H1 (cell line): Measurements from ENCODE around the gene ASB1. TPM values are rescaled to one million over a fixed set of nuclear protein-coding genes. Genes with fewer than 3 reads are reported as not detected.

Experiments
- ASH2L ChIP-seq: fragments of 200-600, 300-600 bp; sonication (generic); IDR thresholded peaks from one replicate; pipeline ENCODE4 v1.7.1; 2017; ENCODE audit warnings: low read length
- BRCA1 ChIP-seq: IDR thresholded peaks from 2 replicates; pipeline ENCODE4 v1.6.1; 2012; ENCODE audit warnings: low read depth, low read length, improper control_type of control experiment
- CBX8 ChIP-seq: fragments of 300-800, 300-1000 bp; sonication (generic); IDR thresholded peaks from 2 replicates; pipeline ENCODE4 v1.7.1; 2016; ENCODE audit warnings: low read depth, low read length, borderline replicate concordance
- CHD1 ChIP-seq: IDR thresholded peaks from 2 replicates; pipeline ENCODE4 v1.6.1; 2012; ENCODE audit warnings: low read depth, low read length, improper control_type of control experiment
- CHD2 ChIP-seq: IDR thresholded peaks from 2 replicates; pipeline ENCODE4 v1.6.1; 2012; ENCODE audit warnings: low read length, improper control_type of control experiment
- EGR1 ChIP-seq: IDR thresholded peaks from 2 replicates; pipeline ENCODE4 v1.6.1; 2011; ENCODE audit warnings: low read depth, low read length, borderline replicate concordance
- FOSL1 ChIP-seq: IDR thresholded peaks from 2 replicates; pipeline ENCODE4 v1.6.1; 2011; ENCODE audit warnings: mild to moderate bottlenecking, low read depth, low read length, moderate library complexity; ENCODE audit not compliant: insufficient read depth
- NRF1 ChIP-seq: IDR thresholded peaks from 2 replicates; pipeline ENCODE4 v1.6.1; 2011; ENCODE audit warnings: mild to moderate bottlenecking, low read depth, low read length, improper control_type of control experiment
- POLR2A ChIP-seq, 2 experiments: IDR thresholded peaks; 1 replicate in 1 of 2; 2 replicates in 1 of 2; pipeline ENCODE4 v1.6.1; 2011; ENCODE audit warnings: low read depth in 2 of 2, low read length in 2 of 2, mild to moderate bottlenecking in 2 of 2; ENCODE audit errors: control extremely low read depth in 1 of 2
- SP2 ChIP-seq: IDR thresholded peaks from 2 replicates; pipeline ENCODE4 v1.6.1; 2012; ENCODE audit warnings: mild to moderate bottlenecking, low read length, inconsistent platforms
- SRF ChIP-seq: IDR thresholded peaks from 2 replicates; pipeline ENCODE4 v1.6.1; 2011; ENCODE audit warnings: mild to moderate bottlenecking, low read depth, low read length, moderate library complexity
- TCF12 ChIP-seq: IDR thresholded peaks from 2 replicates; pipeline ENCODE4 v1.6.1; 2011; ENCODE audit warnings: low read depth, mild to moderate bottlenecking, low read length
- polyA plus RNA-seq, 7 experiments: library from polyadenylated mRNA; depleted of rRNA in 3 of 7; stranded (reverse) in 5 of 7; unstranded in 2 of 7; fragments of >200 nt in 5 of 7; fragments of 200-250 nt in 2 of 7; gene quantifications; 1 replicate in 5 of 7; 2 replicates in 1 of 7; 4 replicates in 1 of 7; pipeline versions ENCODE4 v1.2.1 to v1.2.3, GENCODE V29; 2011 to 2013; ENCODE audit warnings: missing spikeins in 2 of 7, mixed read lengths in 2 of 7
- total RNA-seq: library from RNA; stranded (reverse); fragmentation: NEBNext Ultra II Directional; extraction: Animal tissue kit (Norgen Biotek cat#: 25700); gene quantifications from 2 replicates; pipeline ENCODE4 v1.2.1, GENCODE V29; 2021
- TF ChIP-seq, protein P1 (sequence below): fragments of 300-600 bp; sonication (generic); IDR thresholded peaks from 2 replicates; pipeline ENCODE4 v1.7.1; 2012; ENCODE audit warnings: low read length, moderate library complexity, mild to moderate bottlenecking, inconsistent platforms; ENCODE audit not compliant: insufficient replicate concordance
- TF ChIP-seq, protein P2 (sequence below): IDR thresholded peaks from 2 replicates; pipeline ENCODE4 v1.6.1; 2012; ENCODE audit warnings: inconsistent platforms

ASB1 gene
- total and polyA plus RNA-seq, 2 of the 8 experiments (the other 6 are each of a cell fraction or from before 2014, with no cell fraction given) = 24.1 to 36.0 TPM

DNA sequence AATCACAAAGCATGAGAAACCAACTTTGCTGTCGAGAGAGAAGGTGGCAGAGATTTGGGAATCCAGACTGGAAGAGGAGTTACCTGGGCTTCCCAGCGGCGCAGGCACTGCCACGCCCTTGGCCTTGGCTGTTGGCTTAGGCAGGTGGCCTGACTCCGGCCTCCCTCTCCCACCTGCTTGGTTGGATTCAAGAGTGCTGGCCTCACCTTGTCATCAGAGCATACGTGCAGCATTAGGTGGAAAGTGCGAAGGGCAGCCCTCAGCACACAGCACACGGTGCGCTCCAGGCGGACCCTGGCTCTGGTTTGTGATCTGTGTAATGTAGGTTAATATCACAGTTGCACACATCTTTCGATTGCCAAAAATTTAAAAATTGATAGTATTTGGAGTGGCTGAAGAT, 19.2 kb upstream of the ASB1 start (continued):
- TF ChIP-seq, protein P1, sequence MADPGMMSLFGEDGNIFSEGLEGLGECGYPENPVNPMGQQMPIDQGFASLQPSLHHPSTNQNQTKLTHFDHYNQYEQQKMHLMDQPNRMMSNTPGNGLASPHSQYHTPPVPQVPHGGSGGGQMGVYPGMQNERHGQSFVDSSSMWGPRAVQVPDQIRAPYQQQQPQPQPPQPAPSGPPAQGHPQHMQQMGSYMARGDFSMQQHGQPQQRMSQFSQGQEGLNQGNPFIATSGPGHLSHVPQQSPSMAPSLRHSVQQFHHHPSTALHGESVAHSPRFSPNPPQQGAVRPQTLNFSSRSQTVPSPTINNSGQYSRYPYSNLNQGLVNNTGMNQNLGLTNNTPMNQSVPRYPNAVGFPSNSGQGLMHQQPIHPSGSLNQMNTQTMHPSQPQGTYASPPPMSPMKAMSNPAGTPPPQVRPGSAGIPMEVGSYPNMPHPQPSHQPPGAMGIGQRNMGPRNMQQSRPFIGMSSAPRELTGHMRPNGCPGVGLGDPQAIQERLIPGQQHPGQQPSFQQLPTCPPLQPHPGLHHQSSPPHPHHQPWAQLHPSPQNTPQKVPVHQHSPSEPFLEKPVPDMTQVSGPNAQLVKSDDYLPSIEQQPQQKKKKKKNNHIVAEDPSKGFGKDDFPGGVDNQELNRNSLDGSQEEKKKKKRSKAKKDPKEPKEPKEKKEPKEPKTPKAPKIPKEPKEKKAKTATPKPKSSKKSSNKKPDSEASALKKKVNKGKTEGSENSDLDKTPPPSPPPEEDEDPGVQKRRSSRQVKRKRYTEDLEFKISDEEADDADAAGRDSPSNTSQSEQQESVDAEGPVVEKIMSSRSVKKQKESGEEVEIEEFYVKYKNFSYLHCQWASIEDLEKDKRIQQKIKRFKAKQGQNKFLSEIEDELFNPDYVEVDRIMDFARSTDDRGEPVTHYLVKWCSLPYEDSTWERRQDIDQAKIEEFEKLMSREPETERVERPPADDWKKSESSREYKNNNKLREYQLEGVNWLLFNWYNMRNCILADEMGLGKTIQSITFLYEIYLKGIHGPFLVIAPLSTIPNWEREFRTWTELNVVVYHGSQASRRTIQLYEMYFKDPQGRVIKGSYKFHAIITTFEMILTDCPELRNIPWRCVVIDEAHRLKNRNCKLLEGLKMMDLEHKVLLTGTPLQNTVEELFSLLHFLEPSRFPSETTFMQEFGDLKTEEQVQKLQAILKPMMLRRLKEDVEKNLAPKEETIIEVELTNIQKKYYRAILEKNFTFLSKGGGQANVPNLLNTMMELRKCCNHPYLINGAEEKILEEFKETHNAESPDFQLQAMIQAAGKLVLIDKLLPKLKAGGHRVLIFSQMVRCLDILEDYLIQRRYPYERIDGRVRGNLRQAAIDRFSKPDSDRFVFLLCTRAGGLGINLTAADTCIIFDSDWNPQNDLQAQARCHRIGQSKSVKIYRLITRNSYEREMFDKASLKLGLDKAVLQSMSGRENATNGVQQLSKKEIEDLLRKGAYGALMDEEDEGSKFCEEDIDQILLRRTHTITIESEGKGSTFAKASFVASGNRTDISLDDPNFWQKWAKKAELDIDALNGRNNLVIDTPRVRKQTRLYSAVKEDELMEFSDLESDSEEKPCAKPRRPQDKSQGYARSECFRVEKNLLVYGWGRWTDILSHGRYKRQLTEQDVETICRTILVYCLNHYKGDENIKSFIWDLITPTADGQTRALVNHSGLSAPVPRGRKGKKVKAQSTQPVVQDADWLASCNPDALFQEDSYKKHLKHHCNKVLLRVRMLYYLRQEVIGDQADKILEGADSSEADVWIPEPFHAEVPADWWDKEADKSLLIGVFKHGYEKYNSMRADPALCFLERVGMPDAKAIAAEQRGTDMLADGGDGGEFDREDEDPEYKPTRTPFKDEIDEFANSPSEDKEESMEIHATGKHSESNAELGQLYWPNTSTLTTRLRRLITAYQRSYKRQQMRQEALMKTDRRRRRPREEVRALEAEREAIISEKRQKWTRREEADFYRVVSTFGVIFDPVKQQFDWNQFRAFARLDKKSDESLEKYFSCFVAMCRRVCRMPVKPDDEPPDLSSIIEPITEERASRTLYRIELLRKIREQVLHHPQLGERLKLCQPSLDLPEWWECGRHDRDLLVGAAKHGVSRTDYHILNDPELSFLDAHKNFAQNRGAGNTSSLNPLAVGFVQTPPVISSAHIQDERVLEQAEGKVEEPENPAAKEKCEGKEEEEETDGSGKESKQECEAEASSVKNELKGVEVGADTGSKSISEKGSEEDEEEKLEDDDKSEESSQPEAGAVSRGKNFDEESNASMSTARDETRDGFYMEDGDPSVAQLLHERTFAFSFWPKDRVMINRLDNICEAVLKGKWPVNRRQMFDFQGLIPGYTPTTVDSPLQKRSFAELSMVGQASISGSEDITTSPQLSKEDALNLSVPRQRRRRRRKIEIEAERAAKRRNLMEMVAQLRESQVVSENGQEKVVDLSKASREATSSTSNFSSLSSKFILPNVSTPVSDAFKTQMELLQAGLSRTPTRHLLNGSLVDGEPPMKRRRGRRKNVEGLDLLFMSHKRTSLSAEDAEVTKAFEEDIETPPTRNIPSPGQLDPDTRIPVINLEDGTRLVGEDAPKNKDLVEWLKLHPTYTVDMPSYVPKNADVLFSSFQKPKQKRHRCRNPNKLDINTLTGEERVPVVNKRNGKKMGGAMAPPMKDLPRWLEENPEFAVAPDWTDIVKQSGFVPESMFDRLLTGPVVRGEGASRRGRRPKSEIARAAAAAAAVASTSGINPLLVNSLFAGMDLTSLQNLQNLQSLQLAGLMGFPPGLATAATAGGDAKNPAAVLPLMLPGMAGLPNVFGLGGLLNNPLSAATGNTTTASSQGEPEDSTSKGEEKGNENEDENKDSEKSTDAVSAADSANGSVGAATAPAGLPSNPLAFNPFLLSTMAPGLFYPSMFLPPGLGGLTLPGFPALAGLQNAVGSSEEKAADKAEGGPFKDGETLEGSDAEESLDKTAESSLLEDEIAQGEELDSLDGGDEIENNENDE = no peak
- TF ChIP-seq, protein P2, sequence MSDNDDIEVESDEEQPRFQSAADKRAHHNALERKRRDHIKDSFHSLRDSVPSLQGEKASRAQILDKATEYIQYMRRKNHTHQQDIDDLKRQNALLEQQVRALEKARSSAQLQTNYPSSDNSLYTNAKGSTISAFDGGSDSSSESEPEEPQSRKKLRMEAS = no peak
- TF ChIP-seq NRF1 = no peak
- TF ChIP-seq CBX8 = no peak
- no peak for TF ChIP-seq FOSL1
- no peak for TF ChIP-seq EGR1
- no peak for TF ChIP-seq POLR2A (IDR thresholded peaks at IDR 0.05; ENCODE audit: control extremely low read depth in 1 of 2, low read depth in 2 of 2, low read length in 2 of 2)
- no peak for TF ChIP-seq SRF
- no peak for TF ChIP-seq CHD2
- no peak for TF ChIP-seq ASH2L
- TF ChIP-seq TCF12 = no peak
- TF ChIP-seq BRCA1 = no peak
- TF ChIP-seq CHD1 = no peak
- no peak for TF ChIP-seq SP2
